Chondrocyte (in vitro differentiated cells): ENCODE measurements around the gene MYO5B. TPM values are rescaled to one million over a fixed set of nuclear protein-coding genes. Genes with fewer than 3 reads are reported as not detected.

Experiments used
- DNase-seq: peaks from one replicate; pipeline ENCODE4 v3.0.0; 2021; ENCODE audit warnings: mixed read lengths, low spot score
- H3K27ac Mint-ChIP-seq: one replicate; pipeline ENCODE4 v1.8.0; 2021; ENCODE audit warnings: mild to moderate bottlenecking, moderate library complexity, mixed read lengths; ENCODE audit not compliant: unreplicated experiment
- H3K27me3 Mint-ChIP-seq: 2 replicates; pipeline ENCODE4 v1.8.0; 2021; ENCODE audit warnings: low read depth, mixed read lengths
- H3K36me3 Mint-ChIP-seq: 2 replicates; pipeline ENCODE4 v1.8.0; 2021; ENCODE audit warnings: low read depth, mixed read lengths
- H3K4me1 Mint-ChIP-seq: 2 replicates; pipeline ENCODE4 v1.8.0; 2021; ENCODE audit warnings: low read depth, mild to moderate bottlenecking, mixed read lengths
- H3K4me3 Mint-ChIP-seq: one replicate; pipeline ENCODE4 v1.8.0; 2021; ENCODE audit warnings: mild to moderate bottlenecking, moderate library complexity, mixed read lengths; ENCODE audit not compliant: unreplicated experiment
- H3K9me3 Mint-ChIP-seq: 2 replicates; pipeline ENCODE4 v1.8.0; 2021; ENCODE audit warnings: low read depth, mixed read lengths
- CTCF ChIP-seq: fragments of 200-600 bp; sonication (generic); IDR thresholded peaks from 2 replicates; pipeline ENCODE4 v1.5.0; 2021; ENCODE audit warnings: antibody characterized with exemption, mild to moderate bottlenecking, moderate library complexity
- total RNA-seq: library from RNA; stranded (reverse); gene quantifications from 3 replicates; pipeline ENCODE4 v1.2.1, GENCODE V29; 2021

The MYO5B gene
- total RNA-seq, 1 donor from 2014 or later, result 0.97 TPM

GRCh38 chr18:49843778-49844625 is 350.9 kb downstream of the MYO5B start:
- Mint-ChIP-seq H3K4me1 (peaks cover 20% of the 10 kb centered on the region), H3K4me3 (no peak overlapping the region), H3K27me3 (peaks cover 2% of the 10 kb centered on the region), H3K27ac (no peak overlapping the region), H3K9me3 (no peaks in the 10 kb centered on the region), H3K36me3 (no peaks in the 10 kb centered on the region)
- no peak for TF ChIP-seq CTCF
- DNase-seq, result no peak

- peaks cover 18% of the 10 kb centered on the region for H3K4me1 Mint-ChIP-seq
- peaks cover 2% of the 10 kb centered on the region for H3K27me3 Mint-ChIP-seq
- no peaks in the 10 kb centered on the region for H3K9me3 Mint-ChIP-seq
- H3K36me3 Mint-ChIP-seq, result no peaks in the 10 kb centered on the region
- no peak overlapping the region for H3K27ac Mint-ChIP-seq
- H3K4me3 Mint-ChIP-seq, result no peak overlapping the region
- no peak for TF ChIP-seq CTCF
- DNase-seq, result no peak
Measured at GRCh38 chr18:49843131-49843530, 351.8 kb downstream of the MYO5B start.

GRCh38 chr18:49842656-49843055 is 352.3 kb downstream of the MYO5B start:
- no peak for TF ChIP-seq CTCF
- no peak overlapping the region for H3K27ac Mint-ChIP-seq
- no peak for DNase-seq

GRCh38 chr18:49841236-49842217 is 353.4 kb downstream of the MYO5B start:
- H3K4me1 Mint-ChIP-seq, result peaks cover 16% of the 10 kb centered on the region
- no peaks in the 10 kb centered on the region for H3K36me3 Mint-ChIP-seq
- H3K9me3 Mint-ChIP-seq, result no peaks in the 10 kb centered on the region
- no peak overlapping the region for H3K27ac Mint-ChIP-seq
- DNase-seq, result no peak
- no peak overlapping the region for H3K4me3 Mint-ChIP-seq
- TF ChIP-seq CTCF, result no peak
- no peaks in the 10 kb centered on the region for H3K27me3 Mint-ChIP-seq

More at GRCh38 chr18:49842656-49843055, 352.3 kb downstream of the MYO5B start:
- peaks cover 18% of the 10 kb centered on the region for H3K4me1 Mint-ChIP-seq
- H3K27me3 Mint-ChIP-seq, result no peaks in the 10 kb centered on the region
- no peak overlapping the region for H3K4me3 Mint-ChIP-seq
- H3K9me3 Mint-ChIP-seq, result no peaks in the 10 kb centered on the region
- H3K36me3 Mint-ChIP-seq, result no peaks in the 10 kb centered on the region

GRCh38 chr18:49839012-49839411 is 355.9 kb downstream of the MYO5B start:
- Mint-ChIP-seq H3K4me3 (no peak overlapping the region), H3K4me1 (peaks cover 26% of the 10 kb centered on the region), H3K9me3 (no peaks in the 10 kb centered on the region), H3K27ac (no peak overlapping the region), H3K27me3 (no peaks in the 10 kb centered on the region), H3K36me3 (no peaks in the 10 kb centered on the region)
- no peak for DNase-seq
- no peak for TF ChIP-seq CTCF
